NB4 (cell line): Measurements from ENCODE around the gene PLD2.

Experiments
- DNase-seq: peaks from one replicate; pipeline ENCODE4 v3.0.0; 2010; ENCODE audit warnings: low read depth
- H3K4me3 ChIP-seq: one replicate; pipeline ENCODE4 v1.5.1; 2011; ENCODE audit warnings: mild to moderate bottlenecking, low read depth, low read length, moderate library complexity
- CTCF ChIP-seq: IDR thresholded peaks from one replicate; pipeline ENCODE4 v1.5.1; 2012; ENCODE audit warnings: low read depth, low read length
- MAX ChIP-seq: IDR thresholded peaks from 2 replicates; pipeline ENCODE4 v1.6.1; 2011; ENCODE audit warnings: low read depth, low read length
- MYC ChIP-seq: IDR thresholded peaks from 2 replicates; pipeline ENCODE4 v1.6.1; 2011; ENCODE audit warnings: low read depth, low read length
- POLR2A ChIP-seq: IDR thresholded peaks from 2 replicates; pipeline ENCODE4 v1.6.1; 2011; ENCODE audit warnings: mild to moderate bottlenecking; ENCODE audit not compliant: insufficient read length; ENCODE audit errors: extremely low read depth

The PLD2 gene

GRCh38 chr17:4789701-4789950 lies 17.3 kb upstream of the PLD2 start:
- no peak for TF ChIP-seq POLR2A
- no peak for TF ChIP-seq MYC
- no peak for TF ChIP-seq CTCF
- TF ChIP-seq MAX: no peak
- no peak for DNase-seq
- peak overlapping the region; percentile 46 for H3K4me3 ChIP-seq

GRCh38 chr17:4789951-4790704 lies 16.8 kb upstream of the PLD2 start:
- H3K4me3 ChIP-seq: peak overlapping the region; percentile 50
- peak; percentile 86 for DNase-seq
- peak; percentile 35 for TF ChIP-seq POLR2A
- peak; percentile 67 for TF ChIP-seq MYC
- TF ChIP-seq MAX: peak; percentile 49; the same call in 1 of the 2 replicates
- peak; percentile 30 for TF ChIP-seq CTCF

GRCh38 chr17:4790705-4791088 lies 16.3 kb upstream of the PLD2 start:
- DNase-seq: no peak
- H3K4me3 ChIP-seq: peak overlapping the region; percentile 50
- TF ChIP-seq MYC (no peak), MAX (no peak; the same call in 1 of the 2 replicates), CTCF (no peak), POLR2A (no peak)

- no peak overlapping the region for H3K4me3 ChIP-seq
- DNase-seq: no peak
- TF ChIP-seq CTCF (no peak), POLR2A (no peak), MYC (no peak), MAX (no peak)
Measured at GRCh38 chr17:4795168-4795567, 11.8 kb upstream of the PLD2 start.

- TF ChIP-seq POLR2A (no peak), CTCF (no peak), MAX (no peak), MYC (no peak)
- peak; percentile 31 for DNase-seq
Measured at GRCh38 chr17:4796552-4796920, 10.4 kb upstream of the PLD2 start.

More at GRCh38 chr17:4796552-4796920, 10.4 kb upstream of the PLD2 start:
- H3K4me3 ChIP-seq: peak overlapping the region; percentile 98
